HG02610 (cell line): Measurements from ENCODE around the gene RRAD.
A peak's percentile ranks its signal among the peaks of the same experiment; 100 is the strongest.
"Not testable (repeated sequence)": the region's sequence is repeated elsewhere in the genome, so short reads cannot be mapped to it uniquely, and the experiment has no call there.

Source experiments
- ATAC-seq: cut with Tn5 transposase; IDR thresholded peaks from one replicate; pipeline ENCODE4 v1.9.1; 2021; ENCODE audit warnings: mild to moderate bottlenecking, moderate library complexity; ENCODE audit not compliant: unreplicated experiment

Gene RRAD

GRCh38 chr16:66952430-66953110 lies 27.2 kb upstream of the RRAD start:
- no peak for ATAC-seq

GRCh38 chr16:66950971-66951790 lies 25.8 kb upstream of the RRAD start:
- no peak for ATAC-seq

GRCh38 chr16:66950437-66950836 lies 25.1 kb upstream of the RRAD start:
- no peak for ATAC-seq

GRCh38 chr16:66949472-66949871 lies 24.1 kb upstream of the RRAD start:
- ATAC-seq = no peak

- no peak for ATAC-seq
Observed at GRCh38 chr16:66948837-66949225, 23.5 kb upstream of the RRAD start.

GRCh38 chr16:66948134-66948836 lies 22.9 kb upstream of the RRAD start:
- no peak for ATAC-seq

- ATAC-seq = peak; percentile 57
Observed at GRCh38 chr16:66947302-66948065, 22.1 kb upstream of the RRAD start.

- ATAC-seq = no peak
Observed at GRCh38 chr16:66946974-66947301, 21.6 kb upstream of the RRAD start.

- ATAC-seq = no peak
Observed at GRCh38 chr16:66946541-66946940, 21.2 kb upstream of the RRAD start.

GRCh38 chr16:66945939-66946338 lies 20.6 kb upstream of the RRAD start:
- ATAC-seq = no peak

GRCh38 chr16:66944971-66945370 lies 19.6 kb upstream of the RRAD start:
- not testable (repeated sequence) for ATAC-seq

- no peak for ATAC-seq
Observed at GRCh38 chr16:66944054-66944441, 18.7 kb upstream of the RRAD start.

- no peak for ATAC-seq
Observed at GRCh38 chr16:66943426-66944053, 18.2 kb upstream of the RRAD start.

GRCh38 chr16:66942981-66943380 lies 17.6 kb upstream of the RRAD start:
- ATAC-seq = no peak

GRCh38 chr16:66940236-66940635 lies 14.9 kb upstream of the RRAD start:
- no peak for ATAC-seq

- ATAC-seq = no peak
Observed at GRCh38 chr16:66939366-66939765, 14.0 kb upstream of the RRAD start.

- no peak for ATAC-seq
Observed at GRCh38 chr16:66937725-66938337, 12.5 kb upstream of the RRAD start.

- ATAC-seq = no peak
Observed at GRCh38 chr16:66936889-66937554, 11.7 kb upstream of the RRAD start.

- ATAC-seq = no peak
Observed at GRCh38 chr16:66936462-66936861, 11.1 kb upstream of the RRAD start.
